Measurements from ENCODE around the gene NBEAL1. TPM values are rescaled to one million over a fixed set of nuclear protein-coding genes. Genes with fewer than 3 reads are reported as not detected.
"Not testable (repeated sequence)": the region's sequence is repeated elsewhere in the genome, so short reads cannot be mapped to it uniquely, and the experiment has no call there.

Gene NBEAL1
- total and polyA plus RNA-seq, 4 donors = 3.4 to 43.9 (median 17.7) TPM

GRCh38 chr2:203061346-203061745 is 46.7 kb downstream of the NBEAL1 start:
- peak in 1 of 6 donors; percentile 27 for DNase-seq (ENCODE audit: low read depth in 4 of 6, low spot score in 6 of 6)
- WGBS (ENCODE audit: insufficient coverage) = no CpG with 5 or more reads among the region's 4 CpGs
- peaks cover 5% of the 10 kb centered on the region for H3K36me3 ChIP-seq (ENCODE audit: control insufficient read depth, insufficient read depth, low read length)
- no peaks in the 10 kb centered on the region for H3K27me3 ChIP-seq (ENCODE audit: control insufficient read depth, insufficient read depth, low read length)
- H3K4me3 ChIP-seq (ENCODE audit: low read depth, low read length) = no peak overlapping the region
- no peaks in the 10 kb centered on the region for H3K9me3 ChIP-seq (ENCODE audit: control insufficient read depth, insufficient read depth, low read length)
- no peaks in the 10 kb centered on the region for H3K4me1 ChIP-seq (ENCODE audit: control insufficient read depth, insufficient read depth, low read length)
- H3K27ac ChIP-seq (ENCODE audit: low read depth, low read length) = peak overlapping the region; percentile 8

- Histone ChIP-seq H3K36me3 (ENCODE audit: control insufficient read depth, insufficient read depth, low read length) (peaks cover 9% of the 10 kb centered on the region), H3K9me3 (ENCODE audit: control insufficient read depth, insufficient read depth, low read length) (peaks cover 2% of the 10 kb centered on the region), H3K27ac (ENCODE audit: low read depth, low read length) (peak overlapping the region; percentile 40), H3K4me1 (ENCODE audit: control insufficient read depth, insufficient read depth, low read length) (no peaks in the 10 kb centered on the region), H3K27me3 (ENCODE audit: control insufficient read depth, insufficient read depth, low read length) (no peaks in the 10 kb centered on the region), H3K4me3 (ENCODE audit: low read depth, low read length) (no peak overlapping the region)
- 83% methylated on average over 3 of the region's 3 CpGs for WGBS (ENCODE audit: insufficient coverage)
- no peak for DNase-seq (ENCODE audit: low read depth in 4 of 6, low spot score in 6 of 6)
Observed at GRCh38 chr2:203062126-203062525, 47.5 kb downstream of the NBEAL1 start.

GRCh38 chr2:203066519-203067091 is 51.9 kb downstream of the NBEAL1 start:
- H3K4me3 ChIP-seq (ENCODE audit: low read depth, low read length); H3K9me3 ChIP-seq (ENCODE audit: control insufficient read depth, insufficient read depth, low read length); H3K27ac ChIP-seq (ENCODE audit: low read depth, low read length); DNase-seq (ENCODE audit: low read depth in 4 of 6, low spot score in 6 of 6); H3K36me3 ChIP-seq (ENCODE audit: control insufficient read depth, insufficient read depth, low read length); H3K27me3 ChIP-seq (ENCODE audit: control insufficient read depth, insufficient read depth, low read length); H3K4me1 ChIP-seq (ENCODE audit: control insufficient read depth, insufficient read depth, low read length): not testable (repeated sequence)
- WGBS (ENCODE audit: insufficient coverage) = over 99% methylated on average over 23 of the region's 36 CpGs

DNA sequence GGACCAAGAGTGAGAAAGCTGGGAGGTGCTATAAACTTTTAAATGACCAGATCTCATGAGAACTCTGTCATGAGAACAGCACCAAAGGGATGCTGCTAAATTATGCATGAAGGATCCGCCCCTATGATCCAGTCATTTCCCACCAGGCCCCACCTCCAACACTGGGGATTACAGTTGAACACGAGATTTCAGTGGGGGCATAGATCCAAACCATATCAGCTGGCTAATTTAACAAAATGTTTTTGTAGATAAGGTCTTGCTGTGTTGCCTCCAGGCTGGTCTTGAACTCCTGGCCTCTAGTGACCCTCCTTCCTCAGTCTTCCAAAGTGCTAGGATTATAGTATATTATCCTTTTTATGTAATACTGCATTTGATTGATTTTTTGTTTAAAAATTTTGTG is 56.0 kb downstream of the NBEAL1 start:
- Histone ChIP-seq H3K36me3 (ENCODE audit: control insufficient read depth, insufficient read depth, low read length) (peaks cover 8% of the 10 kb centered on the region), H3K27me3 (ENCODE audit: control insufficient read depth, insufficient read depth, low read length) (no peaks in the 10 kb centered on the region), H3K27ac (ENCODE audit: low read depth, low read length) (no peak overlapping the region), H3K4me3 (ENCODE audit: low read depth, low read length) (no peak overlapping the region), H3K4me1 (ENCODE audit: control insufficient read depth, insufficient read depth, low read length) (no peaks in the 10 kb centered on the region), H3K9me3 (ENCODE audit: control insufficient read depth, insufficient read depth, low read length) (peaks cover 6% of the 10 kb centered on the region)
- no peak for DNase-seq (ENCODE audit: low read depth in 4 of 6, low spot score in 6 of 6)
- 100% methylated on average over 1 of the region's 2 CpGs for WGBS (ENCODE audit: insufficient coverage)

GRCh38 chr2:203071148-203071547 is 56.5 kb downstream of the NBEAL1 start:
- H3K36me3 ChIP-seq (ENCODE audit: control insufficient read depth, insufficient read depth, low read length) = peaks cover 8% of the 10 kb centered on the region
- H3K9me3 ChIP-seq (ENCODE audit: control insufficient read depth, insufficient read depth, low read length) = peaks cover 6% of the 10 kb centered on the region
- H3K27ac ChIP-seq (ENCODE audit: low read depth, low read length) = no peak overlapping the region
- no peaks in the 10 kb centered on the region for H3K27me3 ChIP-seq (ENCODE audit: control insufficient read depth, insufficient read depth, low read length)
- no peak overlapping the region for H3K4me3 ChIP-seq (ENCODE audit: low read depth, low read length)
- H3K4me1 ChIP-seq (ENCODE audit: control insufficient read depth, insufficient read depth, low read length) = no peaks in the 10 kb centered on the region
- no peak for DNase-seq (ENCODE audit: low read depth in 4 of 6, low spot score in 6 of 6)

DNA sequence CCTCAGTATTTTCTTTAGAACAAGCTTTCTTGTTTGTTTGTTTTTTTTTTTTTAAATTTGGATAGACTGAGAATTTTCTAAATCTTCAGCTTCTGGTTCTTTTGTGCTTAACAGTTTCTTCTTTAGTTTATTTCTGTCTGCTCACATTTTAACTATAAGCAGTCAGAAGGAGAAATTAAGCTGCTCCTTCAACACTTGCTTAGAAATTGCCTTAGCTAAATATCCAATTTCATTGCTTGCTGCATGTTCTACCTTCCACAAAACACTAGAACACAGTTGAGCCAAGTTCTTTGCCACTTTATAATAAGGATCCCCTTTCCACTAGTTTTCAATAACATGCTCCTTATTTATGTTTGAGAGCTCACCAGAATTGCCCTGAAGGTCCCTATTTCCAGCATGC is 57.7 kb downstream of the NBEAL1 start:
- Histone ChIP-seq H3K36me3 (ENCODE audit: control insufficient read depth, insufficient read depth, low read length) (peaks cover 3% of the 10 kb centered on the region), H3K4me3 (ENCODE audit: low read depth, low read length) (no peak overlapping the region), H3K9me3 (ENCODE audit: control insufficient read depth, insufficient read depth, low read length) (peaks cover 5% of the 10 kb centered on the region), H3K27ac (ENCODE audit: low read depth, low read length) (no peak overlapping the region), H3K27me3 (ENCODE audit: control insufficient read depth, insufficient read depth, low read length) (no peaks in the 10 kb centered on the region), H3K4me1 (ENCODE audit: control insufficient read depth, insufficient read depth, low read length) (no peaks in the 10 kb centered on the region)
- DNase-seq (ENCODE audit: low read depth in 4 of 6, low spot score in 6 of 6) = no peak

GRCh38 chr2:203077451-203077850 is 62.8 kb downstream of the NBEAL1 start:
- Histone ChIP-seq H3K27me3 (ENCODE audit: control insufficient read depth, insufficient read depth, low read length) (no peaks in the 10 kb centered on the region), H3K36me3 (ENCODE audit: control insufficient read depth, insufficient read depth, low read length) (peaks cover 10% of the 10 kb centered on the region), H3K4me3 (ENCODE audit: low read depth, low read length) (no peak overlapping the region), H3K9me3 (ENCODE audit: control insufficient read depth, insufficient read depth, low read length) (peaks cover 3% of the 10 kb centered on the region), H3K27ac (ENCODE audit: low read depth, low read length) (no peak overlapping the region), H3K4me1 (ENCODE audit: control insufficient read depth, insufficient read depth, low read length) (no peaks in the 10 kb centered on the region)
- no CpG with 5 or more reads among the region's 3 CpGs for WGBS (ENCODE audit: insufficient coverage)
- DNase-seq (ENCODE audit: low read depth in 4 of 6, low spot score in 6 of 6) = no peak

DNA sequence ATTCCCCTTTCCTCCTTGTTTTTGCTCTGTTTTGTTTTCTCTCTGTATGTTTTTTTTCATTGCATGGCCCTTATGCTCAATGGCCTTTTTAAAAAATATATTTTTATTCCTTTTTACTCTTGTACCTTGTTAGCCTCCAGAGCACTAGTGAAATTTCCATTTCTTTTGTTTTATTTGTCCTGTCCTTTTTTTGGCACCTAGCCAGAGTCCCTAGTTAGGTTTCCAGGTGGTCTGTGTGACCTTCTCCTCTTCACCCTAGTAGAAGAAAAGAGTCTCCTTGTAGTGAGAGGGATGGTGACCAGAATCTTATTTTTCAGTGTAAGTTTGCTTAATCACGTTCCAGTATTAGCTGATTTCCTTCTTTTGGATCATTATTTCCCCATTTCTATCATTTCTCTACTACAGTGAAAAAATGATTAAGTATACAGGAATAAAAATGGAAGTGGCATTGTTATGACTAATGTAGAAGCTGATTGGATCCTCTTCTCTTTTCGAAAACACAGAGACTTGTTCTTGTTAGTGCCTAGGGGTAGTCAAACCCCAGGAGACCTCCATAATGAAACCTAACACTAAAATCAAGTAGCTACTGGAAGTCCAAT is 65.9 kb downstream of the NBEAL1 start:
- H3K27ac ChIP-seq (ENCODE audit: low read depth, low read length) = no peak overlapping the region
- H3K4me1 ChIP-seq (ENCODE audit: control insufficient read depth, insufficient read depth, low read length) = no peaks in the 10 kb centered on the region
- no peak overlapping the region for H3K4me3 ChIP-seq (ENCODE audit: low read depth, low read length)
- no peaks in the 10 kb centered on the region for H3K9me3 ChIP-seq (ENCODE audit: control insufficient read depth, insufficient read depth, low read length)
- no peaks in the 10 kb centered on the region for H3K27me3 ChIP-seq (ENCODE audit: control insufficient read depth, insufficient read depth, low read length)
- no peak for DNase-seq (ENCODE audit: low read depth in 4 of 6, low spot score in 6 of 6)
- no CpG with 5 or more reads among the region's 2 CpGs for WGBS (ENCODE audit: insufficient coverage)
- H3K36me3 ChIP-seq (ENCODE audit: control insufficient read depth, insufficient read depth, low read length) = peaks cover 10% of the 10 kb centered on the region

DNA sequence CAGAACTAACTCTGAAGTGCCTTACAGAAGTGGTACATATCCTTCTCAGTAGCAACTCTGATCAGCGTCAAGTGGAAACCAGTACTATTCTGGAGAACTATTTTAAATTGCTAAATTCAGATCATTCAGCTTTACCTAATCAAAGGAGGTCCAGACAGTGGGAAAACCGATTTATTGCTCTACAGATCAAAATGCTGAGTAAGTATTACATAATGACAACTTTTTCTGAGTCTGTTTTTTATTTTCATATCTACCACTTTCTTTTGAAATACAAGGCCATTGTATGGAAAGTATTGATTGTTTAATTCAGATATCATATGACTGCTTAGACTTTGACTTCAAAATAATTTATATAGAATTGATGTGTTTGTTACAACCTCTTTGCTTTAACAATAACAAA is 68.7 kb downstream of the NBEAL1 start:
- no CpG with 5 or more reads among the region's 2 CpGs for WGBS (ENCODE audit: insufficient coverage)
- Histone ChIP-seq H3K27ac (ENCODE audit: low read depth, low read length) (no peak overlapping the region), H3K4me3 (ENCODE audit: low read depth, low read length) (no peak overlapping the region), H3K9me3 (ENCODE audit: control insufficient read depth, insufficient read depth, low read length) (no peaks in the 10 kb centered on the region), H3K27me3 (ENCODE audit: control insufficient read depth, insufficient read depth, low read length) (no peaks in the 10 kb centered on the region), H3K36me3 (ENCODE audit: control insufficient read depth, insufficient read depth, low read length) (peaks cover 9% of the 10 kb centered on the region), H3K4me1 (ENCODE audit: control insufficient read depth, insufficient read depth, low read length) (no peaks in the 10 kb centered on the region)
- no peak for DNase-seq (ENCODE audit: low read depth in 4 of 6, low spot score in 6 of 6)

- not testable (repeated sequence) for H3K27ac ChIP-seq (ENCODE audit: low read depth, low read length); DNase-seq (ENCODE audit: low read depth in 4 of 6, low spot score in 6 of 6); H3K4me1 ChIP-seq (ENCODE audit: control insufficient read depth, insufficient read depth, low read length); H3K4me3 ChIP-seq (ENCODE audit: low read depth, low read length); H3K36me3 ChIP-seq (ENCODE audit: control insufficient read depth, insufficient read depth, low read length); H3K9me3 ChIP-seq (ENCODE audit: control insufficient read depth, insufficient read depth, low read length); H3K27me3 ChIP-seq (ENCODE audit: control insufficient read depth, insufficient read depth, low read length)
- WGBS (ENCODE audit: insufficient coverage) = no CpG with 5 or more reads among the region's 1 CpG
Observed at GRCh38 chr2:203086381-203086780, 71.7 kb downstream of the NBEAL1 start.

Data from spinal cord (tissue), 10 donors.